ENCODE measurements around the gene ANKRD44. TPM values are rescaled to one million over a fixed set of nuclear protein-coding genes. Genes with fewer than 3 reads are reported as not detected.
A peak's percentile ranks its signal among the peaks of the same experiment; 100 is the strongest.
"Not testable (repeated sequence)": the region's sequence is repeated elsewhere in the genome, so short reads cannot be mapped to it uniquely, and the experiment has no call there.

Gene ANKRD44
- 40.6 TPM for total RNA-seq

DNA sequence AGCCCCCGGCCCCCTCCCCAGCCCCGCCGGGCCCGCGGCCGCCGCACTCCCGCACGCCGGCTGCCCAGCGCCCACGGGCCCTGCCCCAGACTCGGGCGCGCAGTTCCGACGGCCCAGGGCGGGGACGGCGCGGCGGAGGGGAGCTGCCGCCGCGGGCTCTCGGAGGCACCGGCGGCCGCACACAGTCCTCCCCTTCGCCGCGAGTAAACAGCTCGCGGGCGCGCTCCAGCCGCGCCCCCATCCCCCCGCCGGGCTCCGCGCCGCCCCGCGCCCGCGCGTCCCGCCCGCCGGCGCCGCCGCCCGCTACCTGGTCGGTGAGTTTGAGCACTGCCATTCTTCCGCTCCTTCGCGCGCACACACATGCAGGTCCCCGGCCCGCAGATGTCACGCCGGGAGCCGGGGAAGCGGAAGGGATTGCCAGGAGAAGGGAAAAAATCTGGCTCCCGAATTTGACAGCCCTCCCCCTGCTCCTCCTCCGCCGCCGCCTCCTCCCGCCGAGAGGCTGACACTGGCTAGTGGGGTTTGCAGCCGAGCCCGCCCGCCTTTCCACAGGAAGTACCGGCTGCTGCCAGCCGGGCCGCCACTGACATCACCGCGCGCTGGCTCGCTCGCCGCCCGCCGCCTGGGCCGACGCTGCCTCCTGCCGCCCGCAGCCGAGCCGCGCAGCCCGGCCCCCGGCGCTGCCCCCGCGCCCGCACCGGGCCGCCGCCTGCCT lies at the start of gene ANKRD44:
Gene ANKRD44, minus strand, starts transcription at position 510 of the 715 bp plus-strand sequence. Its CDS starts 176 bp downstream, at position 334.
- DNase-seq (ENCODE audit: low spot score) = peak; percentile 92

DNA sequence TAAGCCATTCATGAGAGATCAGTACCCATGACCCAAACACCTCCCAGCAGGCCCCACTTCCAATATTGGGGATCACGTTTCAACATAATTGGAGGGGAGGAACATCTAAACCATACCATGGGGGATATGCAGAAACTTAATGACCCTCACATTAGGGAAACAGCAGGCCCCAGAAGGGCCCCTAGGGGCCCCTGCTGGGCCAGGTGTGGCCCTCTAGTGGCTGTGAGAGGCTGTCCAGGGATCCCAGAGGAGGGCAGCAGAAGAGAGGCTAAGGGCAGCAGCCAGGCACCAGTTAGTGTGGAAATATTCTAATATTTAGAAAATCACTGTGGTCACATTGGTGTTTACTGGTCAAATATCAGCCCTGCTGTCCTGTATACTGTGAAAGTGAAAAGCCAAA lies 49.3 kb upstream of the ANKRD44 start:
- DNase-seq (ENCODE audit: low spot score) = no peak

DNA sequence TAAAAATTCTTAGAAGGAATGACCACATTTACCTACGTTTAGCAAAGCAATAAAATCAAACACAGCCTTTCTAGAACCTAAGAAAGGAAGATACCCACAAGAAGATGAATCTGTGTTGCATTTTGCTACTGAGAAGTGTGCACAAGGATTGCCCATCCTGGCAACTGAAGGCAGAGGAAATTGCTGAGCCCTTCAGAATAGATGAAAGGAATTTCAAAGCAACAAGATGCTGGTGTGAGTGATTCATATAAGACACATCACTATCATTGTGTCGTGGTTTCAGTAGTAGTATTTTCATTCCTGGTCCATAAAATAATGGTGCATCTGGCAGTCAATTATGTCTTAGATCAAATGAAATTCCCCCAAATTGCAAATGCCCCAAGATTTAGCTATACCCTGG lies 48.4 kb upstream of the ANKRD44 start:
- DNase-seq (ENCODE audit: low spot score) = no peak

DNA sequence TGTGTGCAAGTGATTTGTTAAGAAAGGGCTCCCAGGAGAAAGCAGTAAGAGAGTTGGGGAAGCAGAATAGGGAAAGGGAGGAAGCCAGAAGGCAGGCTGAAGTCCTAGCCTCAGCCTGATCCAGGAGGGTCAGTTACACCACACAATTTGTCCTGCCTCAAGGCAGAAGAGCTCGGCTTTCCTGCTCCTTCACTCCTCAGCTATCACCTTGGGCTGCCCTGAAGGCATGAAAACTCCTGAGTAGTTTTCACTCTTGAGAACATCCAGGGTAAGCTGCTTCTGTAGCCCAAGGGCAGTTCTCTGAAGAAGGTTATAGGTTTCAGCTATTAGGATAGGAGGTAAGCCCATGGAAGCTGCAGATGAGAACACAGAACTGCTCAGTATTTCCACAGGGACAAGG lies 47.4 kb upstream of the ANKRD44 start:
- no peak for DNase-seq (ENCODE audit: low spot score)

DNA sequence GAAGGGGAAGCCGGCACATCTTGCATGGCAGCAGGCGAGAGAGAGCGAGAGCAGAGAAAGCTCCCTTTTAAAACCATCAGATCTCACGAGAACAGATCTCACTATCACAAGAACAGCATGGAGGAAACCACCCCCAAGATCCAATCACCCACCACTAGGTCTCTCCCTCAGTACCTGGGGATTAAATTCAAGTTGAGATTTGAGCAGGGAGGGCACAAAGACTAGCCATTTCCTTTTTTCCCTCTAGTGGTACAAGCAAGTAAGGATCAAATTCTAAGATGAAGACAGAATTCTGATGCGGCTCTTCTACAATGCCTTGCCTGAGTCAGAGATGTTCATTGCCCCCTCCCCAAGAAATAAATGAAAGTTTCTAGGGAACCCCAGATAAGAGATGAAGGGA lies 45.6 kb upstream of the ANKRD44 start:
- DNase-seq (ENCODE audit: low spot score) = no peak

DNA sequence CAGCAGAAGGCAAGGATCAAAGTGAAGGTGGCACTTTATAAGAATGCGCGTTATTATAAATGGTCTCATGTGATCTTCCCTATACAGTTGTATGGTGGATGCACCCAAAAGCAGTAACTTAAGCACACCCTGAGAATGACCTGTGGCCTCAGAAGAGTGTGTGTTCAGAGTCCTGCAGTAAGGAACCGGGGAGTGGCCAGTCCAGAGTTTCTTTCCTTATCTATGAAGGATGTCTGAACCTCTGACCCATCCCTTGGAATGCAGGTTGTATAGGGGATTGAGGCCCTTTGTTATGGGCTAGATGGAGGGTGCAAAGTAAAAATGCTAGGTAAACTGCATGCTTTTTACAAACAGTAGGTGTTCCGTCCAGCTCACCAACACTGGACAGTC lies 43.6 kb upstream of the ANKRD44 start:
- DNase-seq (ENCODE audit: low spot score) = no peak

DNA sequence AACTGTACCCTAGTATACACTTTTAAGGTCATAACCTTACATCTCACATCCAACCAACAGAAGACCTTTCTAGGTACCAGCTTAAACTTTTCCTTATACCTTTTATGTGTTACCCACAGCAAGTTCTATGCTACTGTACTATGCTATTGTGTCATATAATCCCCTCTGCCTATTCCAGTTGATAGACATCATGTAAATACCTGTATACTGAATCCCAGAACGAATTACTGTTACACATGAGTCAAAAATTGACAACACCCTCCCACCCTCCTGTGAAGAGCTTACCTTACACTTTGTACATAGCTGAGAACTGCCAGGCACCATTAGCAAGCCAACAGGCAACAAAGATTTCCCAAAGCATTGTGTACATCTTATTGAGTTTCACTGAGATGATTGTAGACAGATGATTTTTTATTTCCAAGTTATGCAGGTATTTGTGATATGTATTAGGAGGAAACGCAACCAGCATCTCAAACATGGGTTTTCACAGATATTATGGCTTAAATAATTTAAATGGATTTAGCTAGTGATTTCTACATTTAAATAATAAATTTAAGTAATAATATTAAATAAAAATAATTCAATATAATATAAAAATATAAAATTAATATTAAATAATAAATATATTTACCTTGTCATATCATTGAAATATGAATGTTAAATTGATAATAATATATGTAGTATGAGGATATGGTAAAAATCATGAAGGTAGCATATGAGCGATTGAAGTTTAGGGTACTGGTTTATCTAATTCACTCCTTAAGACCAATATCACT lies 43.0 kb upstream of the ANKRD44 start:
- DNase-seq (ENCODE audit: low spot score) = no peak

DNA sequence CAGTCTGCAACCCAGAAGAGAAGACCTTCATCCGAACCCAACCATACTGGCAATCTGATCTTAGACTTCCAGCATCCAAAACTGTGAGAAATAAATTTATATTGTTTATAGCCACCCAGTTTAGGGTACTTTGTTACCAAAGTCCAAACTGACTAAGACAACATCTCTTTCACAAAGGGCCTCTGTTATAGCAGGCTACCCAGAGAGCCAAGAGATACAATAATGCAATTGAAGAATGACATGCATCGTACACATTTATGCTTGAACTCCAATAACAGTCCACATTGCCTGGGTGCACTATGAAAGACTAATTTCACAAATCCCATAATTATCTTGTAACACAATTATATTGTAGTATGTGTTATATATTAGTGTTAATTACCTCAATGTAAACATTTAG lies 39.1 kb upstream of the ANKRD44 start:
- no peak for DNase-seq (ENCODE audit: low spot score)

DNA sequence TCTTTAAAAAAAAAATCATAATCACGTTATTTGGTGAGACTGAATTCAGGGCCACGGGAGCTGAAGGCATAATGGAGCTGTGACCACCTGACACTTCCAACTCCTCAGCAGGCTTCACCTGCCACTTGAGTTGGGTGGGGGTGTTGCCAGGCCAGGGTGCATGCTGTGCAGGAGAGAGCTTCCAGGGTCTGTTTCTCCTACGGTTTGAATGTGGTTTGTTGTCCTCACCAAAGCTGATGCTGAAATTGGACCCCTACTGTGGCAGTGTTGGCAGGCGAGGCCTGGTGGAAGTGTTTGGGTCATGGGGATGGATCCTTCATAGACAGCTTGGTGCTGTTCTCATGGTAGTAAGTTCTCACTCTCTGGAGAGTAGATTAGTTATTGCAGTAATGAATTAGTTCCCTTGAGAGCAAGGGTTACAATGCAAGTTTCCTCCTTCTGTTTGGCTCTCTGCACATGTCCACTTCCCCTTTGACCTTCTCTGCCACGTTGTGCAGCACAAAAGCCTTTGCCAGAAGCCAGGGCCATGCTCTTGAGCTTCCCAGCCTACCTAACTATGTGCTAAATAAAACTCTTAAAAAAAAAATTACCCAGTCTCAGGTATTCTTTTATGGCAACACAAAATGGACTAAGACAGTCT lies 38.3 kb upstream of the ANKRD44 start:
- no peak for DNase-seq (ENCODE audit: low spot score)

DNA sequence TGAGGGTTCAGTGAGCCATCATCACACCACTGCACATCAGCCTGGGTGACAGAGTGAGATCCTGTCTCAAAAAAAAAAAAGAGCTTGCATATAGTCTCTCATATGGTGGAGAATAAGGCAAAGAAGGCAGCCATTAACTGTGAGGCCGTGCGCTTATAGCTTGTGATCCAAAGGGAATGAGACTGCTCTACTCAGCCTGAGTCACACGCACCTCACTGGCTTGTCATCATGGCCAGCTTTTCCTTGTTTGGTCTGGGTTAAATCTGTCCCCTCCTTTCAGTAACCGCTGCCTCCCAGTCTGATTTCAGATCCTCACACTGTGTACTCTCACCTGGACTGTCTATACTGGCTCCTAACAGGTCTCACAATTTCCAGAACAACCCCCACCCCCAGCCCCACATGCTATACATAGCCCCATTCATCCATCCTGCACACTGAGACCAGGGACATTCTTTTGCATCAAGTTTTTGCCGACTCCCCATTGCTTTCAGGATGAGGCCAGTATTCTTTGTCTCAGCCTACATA lies 35.3 kb upstream of the ANKRD44 start:
- no peak for DNase-seq (ENCODE audit: low spot score)

DNA sequence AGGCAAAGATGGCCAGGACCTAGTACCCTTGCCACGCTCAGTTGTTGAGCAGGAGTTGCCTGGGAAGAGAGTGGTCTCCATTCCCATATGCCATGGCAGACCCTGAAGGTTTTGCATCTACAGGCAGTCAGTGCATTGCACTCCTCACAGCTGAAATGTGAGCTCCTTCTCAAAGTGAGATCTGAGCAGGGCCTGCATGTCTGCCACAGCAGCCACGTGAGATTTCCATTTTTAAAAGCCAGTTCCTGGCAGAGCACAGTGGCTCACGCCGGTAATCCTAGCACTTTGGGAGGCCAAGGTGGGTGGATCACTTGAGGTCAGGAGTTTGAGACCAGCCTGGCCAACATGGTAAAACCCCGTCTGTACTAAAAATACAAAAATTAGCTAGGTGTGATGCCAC lies 33.4 kb upstream of the ANKRD44 start:
- not testable (repeated sequence) for DNase-seq (ENCODE audit: low spot score)

DNA sequence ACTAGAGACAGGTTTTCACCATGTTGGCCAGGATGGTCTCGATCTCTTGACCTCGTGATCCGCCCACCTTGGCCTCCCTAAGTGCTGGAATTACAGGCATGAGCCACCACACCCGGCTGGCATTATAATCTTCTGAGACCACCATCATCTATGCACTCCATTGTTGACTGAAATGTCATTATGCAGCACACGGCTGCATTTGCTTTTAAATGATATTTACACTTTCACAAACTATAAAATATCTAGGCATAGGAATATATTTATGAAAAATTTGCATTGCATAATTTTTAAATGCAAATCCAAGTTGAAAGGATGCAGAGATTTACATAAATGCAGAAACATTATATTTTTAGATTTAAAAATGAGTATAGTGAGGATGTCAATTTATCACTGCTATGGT lies 30.0 kb upstream of the ANKRD44 start:
- no peak for DNase-seq (ENCODE audit: low spot score)

DNA sequence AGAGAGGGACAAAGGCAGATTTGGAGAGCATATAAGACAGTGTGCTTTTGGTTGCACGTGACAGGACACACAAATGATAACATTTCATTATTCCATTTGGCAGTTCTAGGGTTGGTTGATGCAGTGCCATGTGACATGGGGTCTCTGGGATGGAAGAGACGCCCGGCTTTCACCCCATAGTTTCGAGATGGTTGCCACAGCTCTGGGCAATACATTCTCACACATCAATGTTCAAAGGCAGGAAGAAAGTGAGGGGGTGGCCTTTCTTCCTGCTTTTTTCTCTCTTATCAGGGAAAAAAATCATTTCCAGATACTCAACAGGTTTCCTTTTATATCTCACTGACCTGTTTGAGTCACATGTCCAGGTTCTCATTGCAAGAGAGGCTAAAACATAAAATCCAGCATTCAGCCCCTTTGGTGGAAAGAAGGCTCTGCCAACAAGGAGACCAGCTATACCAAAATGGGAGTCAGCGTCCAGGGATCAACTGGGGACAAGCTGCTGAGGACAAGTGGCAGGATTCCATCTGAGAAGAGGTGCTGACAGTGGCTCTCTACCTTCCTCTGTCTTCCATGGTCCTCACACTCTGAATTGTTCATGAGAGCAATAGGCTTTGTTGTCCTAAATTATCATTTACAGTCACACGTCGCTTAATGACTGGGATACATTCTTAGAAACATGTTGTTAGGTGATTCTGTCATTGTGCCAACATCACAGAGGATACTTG lies 29.1 kb upstream of the ANKRD44 start:
- no peak for DNase-seq (ENCODE audit: low spot score)

DNA sequence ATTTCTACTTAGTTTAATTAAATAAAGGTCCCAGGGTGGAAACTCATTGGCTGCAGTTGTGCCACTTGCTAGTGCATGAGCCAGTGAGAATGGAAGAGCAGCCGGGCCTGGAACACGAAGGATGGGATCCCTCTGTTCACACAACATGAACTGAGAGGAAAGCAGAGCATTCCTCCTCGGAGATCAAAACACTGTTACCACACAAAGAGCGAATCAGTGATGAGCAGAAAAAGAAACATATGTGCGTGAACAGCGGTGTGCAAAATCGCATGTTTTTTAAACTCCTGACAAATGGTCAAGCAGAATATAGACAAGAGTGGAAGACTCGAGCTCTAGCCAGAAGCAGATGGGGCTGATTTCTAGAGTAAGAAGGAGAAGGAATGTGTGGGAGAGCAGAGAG lies 28.4 kb upstream of the ANKRD44 start:
- DNase-seq (ENCODE audit: low spot score) = no peak

DNA sequence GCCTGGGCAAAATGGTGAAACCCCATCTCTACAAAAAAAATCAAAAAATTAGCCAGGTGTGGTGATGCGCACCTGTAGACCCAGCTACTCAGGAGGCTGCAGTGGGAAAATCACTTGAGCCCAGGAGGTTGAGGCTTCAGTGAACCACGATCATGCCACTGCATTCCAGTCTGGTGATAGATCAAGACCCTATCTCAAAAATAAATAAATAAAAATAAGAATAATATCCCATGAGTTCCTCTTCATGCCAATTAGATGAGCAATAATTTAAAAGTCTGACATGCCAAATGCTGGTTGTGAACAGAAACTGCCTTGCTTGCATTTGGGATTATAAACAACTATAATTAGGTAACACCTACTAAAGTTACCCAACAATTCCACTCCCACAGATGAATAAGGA lies 22.1 kb upstream of the ANKRD44 start:
- DNase-seq (ENCODE audit: low spot score) = no peak

DNA sequence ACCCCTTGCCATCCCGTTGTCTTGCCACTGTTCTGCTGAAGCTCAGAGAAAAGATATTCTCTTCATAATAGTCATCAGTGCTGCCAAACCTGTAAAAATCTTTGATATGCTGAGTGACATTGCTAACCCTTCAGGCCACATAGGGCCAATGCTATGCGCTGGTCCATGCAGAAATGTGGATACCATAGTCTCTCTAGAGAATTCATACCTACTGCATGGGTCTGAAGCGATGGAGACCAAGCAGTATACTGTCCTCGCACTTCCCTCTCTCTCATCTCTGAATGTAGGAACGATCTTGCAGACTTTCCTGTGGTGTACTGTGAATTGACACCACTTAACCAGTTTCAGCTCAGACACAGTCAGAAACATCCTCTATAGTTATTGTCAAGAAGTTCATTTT lies 17.9 kb upstream of the ANKRD44 start:
- no peak for DNase-seq (ENCODE audit: low spot score)

DNA sequence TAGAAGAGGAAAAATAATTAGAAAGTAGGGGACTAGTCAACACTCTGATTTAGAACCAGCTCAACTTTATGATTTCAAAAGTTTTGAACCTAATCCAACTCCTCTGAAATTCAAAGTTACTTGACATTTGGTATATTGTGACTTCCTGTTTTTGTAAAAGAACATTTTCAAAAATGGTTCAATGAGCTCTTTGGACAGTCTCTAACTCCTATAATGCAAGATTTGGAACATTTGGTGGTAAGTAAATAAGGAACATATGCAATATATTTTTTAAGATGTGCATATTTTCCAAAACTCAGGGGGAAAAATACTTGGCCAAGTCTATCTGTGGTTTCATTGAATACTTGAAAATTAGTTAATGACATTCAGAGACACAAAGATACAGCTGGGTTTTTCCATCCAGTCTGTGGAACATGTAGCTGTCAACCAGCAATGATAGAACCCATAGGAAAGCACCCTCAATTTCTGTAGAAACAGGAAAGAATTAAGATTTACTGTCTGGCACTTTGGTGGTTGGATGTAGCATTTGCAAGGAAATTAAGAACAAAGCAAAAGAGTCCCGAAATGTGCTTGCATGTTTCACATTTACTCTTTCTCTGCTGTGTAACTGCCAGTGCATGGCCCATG lies 17.0 kb upstream of the ANKRD44 start:
- DNase-seq (ENCODE audit: low spot score) = no peak

DNA sequence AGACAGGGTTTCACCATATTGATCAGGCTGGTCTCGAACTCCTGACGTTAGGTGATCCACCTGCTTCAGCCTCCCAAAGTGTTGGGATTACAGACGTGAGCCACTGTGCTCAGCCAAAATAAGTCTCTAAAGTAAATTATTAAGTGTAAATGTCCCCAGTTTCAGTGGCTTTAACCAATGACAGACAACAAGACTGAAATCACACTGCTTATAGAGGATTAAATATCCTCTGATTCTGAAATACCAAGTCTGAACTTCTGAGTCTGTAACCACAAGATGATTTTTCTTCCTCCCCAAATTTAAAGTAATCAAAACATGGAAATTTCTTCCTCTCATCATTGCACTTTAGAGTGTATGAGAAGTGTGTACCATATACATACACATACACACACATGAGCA lies 16.5 kb upstream of the ANKRD44 start:
- no peak for DNase-seq (ENCODE audit: low spot score)

DNA sequence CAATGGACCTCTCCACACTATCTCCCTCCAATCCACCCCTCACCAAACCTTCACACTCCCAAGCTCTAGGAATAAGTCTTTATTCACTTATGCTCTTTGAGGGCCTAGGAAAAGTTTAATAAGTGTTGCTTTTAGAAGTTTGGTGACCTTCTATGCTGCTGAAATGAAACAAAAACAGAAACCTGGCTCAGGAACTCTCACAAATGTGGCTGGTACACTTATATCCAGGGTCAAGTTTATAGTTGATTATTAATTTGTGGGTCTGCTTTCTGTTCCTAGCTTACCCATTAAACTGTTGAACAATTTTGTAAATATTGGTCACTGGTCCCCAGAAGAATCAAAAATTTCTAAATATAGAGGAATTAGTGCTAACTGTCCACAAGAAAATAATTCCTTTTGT lies 14.2 kb upstream of the ANKRD44 start:
- no peak for DNase-seq (ENCODE audit: low spot score)

DNA sequence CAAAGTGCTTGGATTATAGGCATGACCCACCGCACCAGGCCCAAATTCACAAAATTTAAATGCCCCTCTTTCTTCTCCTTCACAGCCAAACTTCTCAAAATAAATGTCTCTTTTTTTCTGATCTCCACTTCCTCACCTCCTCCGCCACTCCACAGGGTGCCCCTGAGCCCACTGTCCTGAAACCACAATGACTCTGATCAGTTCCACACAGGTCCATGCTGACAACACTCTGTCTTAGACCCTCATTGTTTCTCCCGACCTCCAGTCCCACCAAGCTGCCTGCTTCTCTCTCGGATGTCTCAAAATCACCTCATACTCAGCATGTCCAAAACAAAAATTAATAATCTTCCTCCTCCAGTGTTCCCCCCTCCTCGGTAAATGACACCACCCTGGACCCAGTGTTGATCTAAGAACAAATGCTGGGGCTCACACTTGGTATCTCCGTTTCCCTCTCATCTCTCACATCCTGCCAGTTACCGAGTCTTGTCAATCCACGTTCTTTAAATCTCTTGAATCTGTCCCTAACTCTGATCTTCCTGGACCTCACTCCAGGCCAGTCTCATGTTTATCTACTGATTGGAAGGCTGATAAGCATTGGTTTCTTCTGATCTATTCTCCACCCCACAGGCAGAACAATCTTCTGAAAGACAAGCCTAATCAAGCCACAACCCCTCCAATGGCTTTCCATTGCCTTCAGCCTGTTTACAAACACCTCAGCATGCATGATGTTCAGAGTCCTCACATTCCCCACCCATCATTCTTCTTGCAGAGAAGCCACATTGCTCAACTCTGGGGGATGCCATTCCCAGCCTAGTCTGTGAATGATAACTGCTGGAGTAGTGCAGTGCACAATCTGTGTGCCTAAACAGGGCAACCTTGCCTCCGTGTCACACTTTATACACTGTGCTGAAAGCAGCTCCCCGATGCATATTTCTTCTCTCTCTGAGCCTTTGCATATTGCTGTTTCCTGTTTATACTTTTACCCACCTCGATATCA lies 12.4 kb upstream of the ANKRD44 start:
- no peak for DNase-seq (ENCODE audit: low spot score)
